ENCODE data around the gene ZNF462. TPM values are rescaled to one million over a fixed set of nuclear protein-coding genes. Genes with fewer than 3 reads are reported as not detected.

ZNF462 gene
- total and polyA plus RNA-seq, 9 donors, result 7.0 to 18.8 (median 9.2) TPM

- H3K27me3 ChIP-seq (ENCODE audit: control insufficient read depth, insufficient read depth, low read length), result peaks cover 21% of the 10 kb centered on the region
- no peaks in the 10 kb centered on the region for H3K36me3 ChIP-seq (ENCODE audit: control insufficient read depth, insufficient read depth, low read length)
- H3K27ac ChIP-seq (ENCODE audit: low read length), result peak overlapping the region; percentile 86
- peaks cover 16% of the 10 kb centered on the region for H3K4me1 ChIP-seq (ENCODE audit: control insufficient read depth, insufficient read depth, low read length)
- DNase-seq, result peak; percentile 76
- no peaks in the 10 kb centered on the region for H3K9me3 ChIP-seq (replicated peaks; ENCODE audit: control insufficient read depth, low read depth, low read length)
- 0% methylated on average over 29 of the region's 32 CpGs for WGBS (ENCODE audit: insufficient coverage)
- peak overlapping the region; percentile 78 for H3K4me3 ChIP-seq (ENCODE audit: low read length)
These were observed 701 bp upstream of the ZNF462 start for GRCh38 chr9:106862110-106862820.

- 0% methylated on average over 4 of the region's 11 CpGs for WGBS (ENCODE audit: insufficient coverage)
- Histone ChIP-seq H3K9me3 (replicated peaks; ENCODE audit: control insufficient read depth, low read depth, low read length) (no peaks in the 10 kb centered on the region), H3K4me3 (ENCODE audit: low read length) (peak overlapping the region; percentile 78), H3K27ac (ENCODE audit: low read length) (peak overlapping the region; percentile 86), H3K4me1 (ENCODE audit: control insufficient read depth, insufficient read depth, low read length) (peaks cover 20% of the 10 kb centered on the region), H3K27me3 (ENCODE audit: control insufficient read depth, insufficient read depth, low read length) (peaks cover 20% of the 10 kb centered on the region), H3K36me3 (ENCODE audit: control insufficient read depth, insufficient read depth, low read length) (no peaks in the 10 kb centered on the region)
- peak; percentile 80 for DNase-seq
These were observed 1.6 kb downstream of the ZNF462 start for GRCh38 chr9:106864373-106865143.

GRCh38 chr9:106866243-106866642 is 3.3 kb downstream of the ZNF462 start:
- H3K27me3 ChIP-seq (ENCODE audit: control insufficient read depth, insufficient read depth, low read length), result peaks cover 3% of the 10 kb centered on the region
- no peaks in the 10 kb centered on the region for H3K9me3 ChIP-seq (replicated peaks; ENCODE audit: control insufficient read depth, low read depth, low read length)
- no CpG with 5 or more reads among the region's 1 CpG for WGBS (ENCODE audit: insufficient coverage)
- H3K36me3 ChIP-seq (ENCODE audit: control insufficient read depth, insufficient read depth, low read length), result no peaks in the 10 kb centered on the region
- DNase-seq, result no peak
- no peak overlapping the region for H3K4me3 ChIP-seq (ENCODE audit: low read length)
- H3K27ac ChIP-seq (ENCODE audit: low read length), result no peak overlapping the region
- H3K4me1 ChIP-seq (ENCODE audit: control insufficient read depth, insufficient read depth, low read length), result peaks cover 12% of the 10 kb centered on the region

GRCh38 chr9:106867286-106867685 is 4.3 kb downstream of the ZNF462 start:
- Histone ChIP-seq H3K4me3 (ENCODE audit: low read length) (no peak overlapping the region), H3K9me3 (replicated peaks; ENCODE audit: control insufficient read depth, low read depth, low read length) (no peaks in the 10 kb centered on the region), H3K36me3 (ENCODE audit: control insufficient read depth, insufficient read depth, low read length) (no peaks in the 10 kb centered on the region), H3K27me3 (ENCODE audit: control insufficient read depth, insufficient read depth, low read length) (no peaks in the 10 kb centered on the region), H3K4me1 (ENCODE audit: control insufficient read depth, insufficient read depth, low read length) (peaks cover 9% of the 10 kb centered on the region), H3K27ac (ENCODE audit: low read length) (no peak overlapping the region)
- no CpG with 5 or more reads among the region's 4 CpGs for WGBS (ENCODE audit: insufficient coverage)
- DNase-seq, result no peak

GRCh38 chr9:106868087-106868486 is 5.1 kb downstream of the ZNF462 start:
- no peaks in the 10 kb centered on the region for H3K27me3 ChIP-seq (ENCODE audit: control insufficient read depth, insufficient read depth, low read length)
- no peaks in the 10 kb centered on the region for H3K36me3 ChIP-seq (ENCODE audit: control insufficient read depth, insufficient read depth, low read length)
- H3K4me1 ChIP-seq (ENCODE audit: control insufficient read depth, insufficient read depth, low read length), result peaks cover 9% of the 10 kb centered on the region
- no peak overlapping the region for H3K27ac ChIP-seq (ENCODE audit: low read length)
- DNase-seq, result peak; percentile 72
- no CpG with 5 or more reads among the region's 1 CpG for WGBS (ENCODE audit: insufficient coverage)
- H3K4me3 ChIP-seq (ENCODE audit: low read length), result no peak overlapping the region
- H3K9me3 ChIP-seq (replicated peaks; ENCODE audit: control insufficient read depth, low read depth, low read length), result no peaks in the 10 kb centered on the region

- Histone ChIP-seq H3K27ac (ENCODE audit: low read length) (peak overlapping the region; percentile 47), H3K27me3 (ENCODE audit: control insufficient read depth, insufficient read depth, low read length) (no peaks in the 10 kb centered on the region), H3K4me3 (ENCODE audit: low read length) (no peak overlapping the region), H3K36me3 (ENCODE audit: control insufficient read depth, insufficient read depth, low read length) (no peaks in the 10 kb centered on the region), H3K4me1 (ENCODE audit: control insufficient read depth, insufficient read depth, low read length) (peaks cover 9% of the 10 kb centered on the region), H3K9me3 (replicated peaks; ENCODE audit: control insufficient read depth, low read depth, low read length) (no peaks in the 10 kb centered on the region)
- DNase-seq, result no peak
- no CpG with 5 or more reads among the region's 5 CpGs for WGBS (ENCODE audit: insufficient coverage)
These were observed 5.6 kb downstream of the ZNF462 start for GRCh38 chr9:106868565-106868964.

- Histone ChIP-seq H3K27ac (ENCODE audit: low read length) (no peak overlapping the region), H3K36me3 (ENCODE audit: control insufficient read depth, insufficient read depth, low read length) (no peaks in the 10 kb centered on the region), H3K4me1 (ENCODE audit: control insufficient read depth, insufficient read depth, low read length) (peaks cover 9% of the 10 kb centered on the region), H3K4me3 (ENCODE audit: low read length) (no peak overlapping the region), H3K9me3 (replicated peaks; ENCODE audit: control insufficient read depth, low read depth, low read length) (no peaks in the 10 kb centered on the region), H3K27me3 (ENCODE audit: control insufficient read depth, insufficient read depth, low read length) (no peaks in the 10 kb centered on the region)
- no peak for DNase-seq
- no CpG with 5 or more reads among the region's 2 CpGs for whole genome bisulfite sequencing (ENCODE audit: insufficient coverage)
These were observed 6.1 kb downstream of the ZNF462 start for GRCh38 chr9:106869028-106869427.

GRCh38 chr9:106869458-106869857 is 6.5 kb downstream of the ZNF462 start:
- H3K27ac ChIP-seq (ENCODE audit: low read length), result no peak overlapping the region
- peaks cover 8% of the 10 kb centered on the region for H3K4me1 ChIP-seq (ENCODE audit: control insufficient read depth, insufficient read depth, low read length)
- H3K9me3 ChIP-seq (replicated peaks; ENCODE audit: control insufficient read depth, low read depth, low read length), result no peaks in the 10 kb centered on the region
- WGBS (ENCODE audit: insufficient coverage), result 25% methylated on average over 2 of the region's 3 CpGs
- no peaks in the 10 kb centered on the region for H3K36me3 ChIP-seq (ENCODE audit: control insufficient read depth, insufficient read depth, low read length)
- H3K27me3 ChIP-seq (ENCODE audit: control insufficient read depth, insufficient read depth, low read length), result no peaks in the 10 kb centered on the region
- DNase-seq, result peak; percentile 81
- H3K4me3 ChIP-seq (ENCODE audit: low read length), result no peak overlapping the region

- H3K4me1 ChIP-seq (ENCODE audit: control insufficient read depth, insufficient read depth, low read length), result peaks cover 3% of the 10 kb centered on the region
- no peaks in the 10 kb centered on the region for H3K27me3 ChIP-seq (ENCODE audit: control insufficient read depth, insufficient read depth, low read length)
- H3K27ac ChIP-seq (ENCODE audit: low read length), result no peak overlapping the region
- no CpG with 5 or more reads among the region's 5 CpGs for WGBS (ENCODE audit: insufficient coverage)
- H3K9me3 ChIP-seq (replicated peaks; ENCODE audit: control insufficient read depth, low read depth, low read length), result no peaks in the 10 kb centered on the region
- no peaks in the 10 kb centered on the region for H3K36me3 ChIP-seq (ENCODE audit: control insufficient read depth, insufficient read depth, low read length)
- H3K4me3 ChIP-seq (ENCODE audit: low read length), result no peak overlapping the region
- no peak for DNase-seq
These were observed 9.7 kb downstream of the ZNF462 start for GRCh38 chr9:106872641-106873040.

GRCh38 chr9:106874031-106874430 is 11.1 kb downstream of the ZNF462 start:
- Histone ChIP-seq H3K27ac (ENCODE audit: low read length) (no peak overlapping the region), H3K4me1 (ENCODE audit: control insufficient read depth, insufficient read depth, low read length) (peaks cover 2% of the 10 kb centered on the region), H3K4me3 (ENCODE audit: low read length) (no peak overlapping the region), H3K27me3 (ENCODE audit: control insufficient read depth, insufficient read depth, low read length) (no peaks in the 10 kb centered on the region), H3K36me3 (ENCODE audit: control insufficient read depth, insufficient read depth, low read length) (no peaks in the 10 kb centered on the region), H3K9me3 (replicated peaks; ENCODE audit: control insufficient read depth, low read depth, low read length) (no peaks in the 10 kb centered on the region)
- no peak for DNase-seq
- 95% methylated on average over 2 of the region's 3 CpGs for WGBS (ENCODE audit: insufficient coverage)

Measured in muscle of leg (tissue), 11 donors.